Ovary (tissue), 3 donors: Measurements from ENCODE around the gene YPEL3.

Experiments used
- EP300 ChIP-seq: sonication (generic); formaldehyde crosslinking; IDR thresholded peaks from one replicate; pipeline ENCODE4 v1.6.1; 2017; ENCODE audit warnings: antibody characterized with exemption
- POLR2A ChIP-seq: fragments of 450-650 bp; IDR thresholded peaks from one replicate; pipeline ENCODE4 v1.6.1; 2017; ENCODE audit warnings: antibody characterized with exemption, mild to moderate bottlenecking, moderate library complexity
- TF ChIP-seq, protein P1 (sequence below), 3 donors: fragments of 450-650 bp in 2 of 3; fragments of 200-600 bp in 1 of 3; IDR thresholded peaks; one replicate each; pipeline versions ENCODE4 v1.5.1 to v1.8.0; 2016 to 2022; ENCODE audit warnings: antibody characterized with exemption in 3 of 3, mild to moderate bottlenecking in 1 of 3
- donor health status: DM: no; HTN: no; CAD: no.

DNA sequence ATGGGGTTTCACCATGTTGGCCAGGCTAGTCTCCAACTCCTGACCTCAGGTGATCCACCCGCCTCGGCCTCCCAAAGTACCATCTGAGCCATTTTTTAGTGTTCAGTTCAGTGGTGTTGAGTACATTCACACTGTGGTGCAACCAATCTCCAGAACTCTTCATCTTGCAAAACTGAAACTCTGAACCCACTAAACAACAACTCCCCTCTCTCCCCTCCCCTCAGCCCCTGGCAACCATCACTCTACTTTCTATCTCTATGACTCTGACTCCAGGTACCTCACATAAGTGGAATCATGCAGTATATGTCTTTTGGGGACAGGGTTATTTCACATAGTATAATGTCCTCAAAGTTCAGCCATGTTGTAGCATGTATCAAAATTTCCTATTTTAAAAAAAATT is 45.7 kb upstream of the YPEL3 start:
- TF ChIP-seq, protein P1, sequence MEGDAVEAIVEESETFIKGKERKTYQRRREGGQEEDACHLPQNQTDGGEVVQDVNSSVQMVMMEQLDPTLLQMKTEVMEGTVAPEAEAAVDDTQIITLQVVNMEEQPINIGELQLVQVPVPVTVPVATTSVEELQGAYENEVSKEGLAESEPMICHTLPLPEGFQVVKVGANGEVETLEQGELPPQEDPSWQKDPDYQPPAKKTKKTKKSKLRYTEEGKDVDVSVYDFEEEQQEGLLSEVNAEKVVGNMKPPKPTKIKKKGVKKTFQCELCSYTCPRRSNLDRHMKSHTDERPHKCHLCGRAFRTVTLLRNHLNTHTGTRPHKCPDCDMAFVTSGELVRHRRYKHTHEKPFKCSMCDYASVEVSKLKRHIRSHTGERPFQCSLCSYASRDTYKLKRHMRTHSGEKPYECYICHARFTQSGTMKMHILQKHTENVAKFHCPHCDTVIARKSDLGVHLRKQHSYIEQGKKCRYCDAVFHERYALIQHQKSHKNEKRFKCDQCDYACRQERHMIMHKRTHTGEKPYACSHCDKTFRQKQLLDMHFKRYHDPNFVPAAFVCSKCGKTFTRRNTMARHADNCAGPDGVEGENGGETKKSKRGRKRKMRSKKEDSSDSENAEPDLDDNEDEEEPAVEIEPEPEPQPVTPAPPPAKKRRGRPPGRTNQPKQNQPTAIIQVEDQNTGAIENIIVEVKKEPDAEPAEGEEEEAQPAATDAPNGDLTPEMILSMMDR (IDR thresholded peaks at IDR 0.05): no peak
- no peak for TF ChIP-seq EP300
- TF ChIP-seq POLR2A: no peak
